Measurements from ENCODE around the gene NMNAT1.
"Not testable (repeated sequence)": the region's sequence is repeated elsewhere in the genome, so short reads cannot be mapped to it uniquely, and the experiment has no call there.

Gene NMNAT1

DNA sequence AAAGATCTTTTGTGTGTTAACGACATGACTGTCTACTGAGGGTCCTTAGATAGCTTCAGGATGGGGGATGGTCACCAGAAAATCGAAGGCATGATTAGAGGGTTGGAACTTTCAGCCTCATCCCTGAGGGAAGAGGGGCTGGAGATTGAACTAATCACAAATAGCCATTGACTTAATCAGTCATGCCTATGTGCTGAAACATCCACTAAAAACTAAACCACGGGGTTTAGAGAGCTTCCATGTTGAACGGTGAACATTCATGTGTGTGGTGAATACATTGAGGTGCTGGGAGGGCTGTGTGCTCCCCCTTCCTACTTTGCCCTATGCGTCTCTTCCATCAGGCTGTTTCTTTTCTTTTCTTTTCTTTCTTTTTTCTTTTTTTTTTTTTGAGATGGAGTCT is 70.7 kb downstream of the NMNAT1 start:
- DNase-seq (ENCODE audit: low read depth) = no peak
- H3K4me3 ChIP-seq (ENCODE audit: low read length) = no peak overlapping the region
- no peak for TF ChIP-seq CTCF (IDR thresholded peaks at IDR 0.05; ENCODE audit: insufficient read depth, low read depth, low read length, missing control alignments)

- TF ChIP-seq CTCF (IDR thresholded peaks at IDR 0.05; ENCODE audit: insufficient read depth, low read depth, low read length, missing control alignments) = no peak
- DNase-seq (ENCODE audit: low read depth) = no peak
- H3K4me3 ChIP-seq (ENCODE audit: low read length) = no peak overlapping the region
Observed at GRCh38 chr1:10019561-10019960, 76.3 kb downstream of the NMNAT1 start.

DNA sequence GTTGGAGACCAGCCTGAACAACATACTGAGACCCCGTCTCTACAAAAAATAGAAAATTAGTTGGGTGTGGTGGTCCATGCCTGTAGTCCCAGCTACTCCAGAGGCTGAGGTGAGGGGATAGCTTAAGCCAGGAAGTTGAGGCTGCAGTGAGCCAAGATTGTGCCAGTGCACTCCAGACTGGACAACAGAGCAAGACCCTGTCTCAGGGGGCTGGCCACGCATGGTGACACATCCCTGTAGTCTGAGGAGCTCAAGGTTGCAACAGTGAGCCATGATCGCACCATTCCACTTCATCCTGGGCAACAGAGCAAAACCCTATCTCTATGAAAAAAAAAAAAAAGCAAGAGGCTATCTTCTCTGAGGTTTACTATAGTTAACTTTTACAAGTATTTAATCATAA is 76.8 kb downstream of the NMNAT1 start:
- no peak overlapping the region for H3K4me3 ChIP-seq (ENCODE audit: low read length)
- DNase-seq (ENCODE audit: low read depth) = no peak
- TF ChIP-seq CTCF (IDR thresholded peaks at IDR 0.05; ENCODE audit: insufficient read depth, low read depth, low read length, missing control alignments) = no peak

DNA sequence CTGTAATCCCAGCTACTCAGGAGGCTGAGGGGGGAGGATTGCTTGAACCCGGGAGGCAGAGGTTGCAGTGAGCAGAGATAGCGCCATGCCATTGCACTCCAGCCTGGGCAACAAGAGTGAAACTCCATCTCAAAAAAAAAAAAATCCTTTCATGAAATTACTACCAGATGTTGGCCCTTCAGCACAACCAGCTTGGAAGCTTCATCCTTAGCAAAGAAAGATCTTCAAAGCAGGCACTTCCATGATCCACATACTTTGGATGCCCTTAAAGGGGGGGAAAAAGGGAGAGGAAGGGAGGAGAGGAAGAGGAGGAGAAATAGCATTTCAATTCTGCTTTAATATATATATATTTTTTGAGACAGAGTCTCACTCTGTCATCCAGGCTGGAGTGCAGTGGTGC is 77.4 kb downstream of the NMNAT1 start:
- DNase-seq (ENCODE audit: low read depth); H3K4me3 ChIP-seq (ENCODE audit: low read length): not testable (repeated sequence)

DNA sequence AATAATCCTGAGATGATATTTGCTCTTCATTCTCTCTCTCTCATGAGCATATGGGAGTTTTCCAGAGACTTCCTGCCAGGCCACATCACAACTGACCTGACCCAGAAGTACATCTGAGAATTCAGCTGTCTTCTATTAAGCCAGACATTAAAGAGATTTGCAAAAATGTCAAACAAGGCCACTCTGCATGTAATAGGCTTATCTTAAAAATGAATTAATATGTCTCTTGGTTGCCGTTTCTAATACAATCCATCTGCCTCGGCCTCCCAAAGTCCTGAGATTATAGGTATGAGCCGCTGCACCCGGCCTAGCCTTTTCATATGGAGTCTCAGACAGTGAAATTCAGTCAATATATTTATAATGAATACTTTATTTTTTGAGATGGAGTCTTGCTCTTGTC is 78.7 kb downstream of the NMNAT1 start:
- DNase-seq (ENCODE audit: low read depth); H3K4me3 ChIP-seq (ENCODE audit: low read length): not testable (repeated sequence)

GRCh38 chr1:10022656-10023055 is 79.4 kb downstream of the NMNAT1 start:
- no peak overlapping the region for H3K4me3 ChIP-seq (ENCODE audit: low read length)
- TF ChIP-seq CTCF (IDR thresholded peaks at IDR 0.05; ENCODE audit: insufficient read depth, low read depth, low read length, missing control alignments) = no peak
- DNase-seq (ENCODE audit: low read depth) = no peak

DNA sequence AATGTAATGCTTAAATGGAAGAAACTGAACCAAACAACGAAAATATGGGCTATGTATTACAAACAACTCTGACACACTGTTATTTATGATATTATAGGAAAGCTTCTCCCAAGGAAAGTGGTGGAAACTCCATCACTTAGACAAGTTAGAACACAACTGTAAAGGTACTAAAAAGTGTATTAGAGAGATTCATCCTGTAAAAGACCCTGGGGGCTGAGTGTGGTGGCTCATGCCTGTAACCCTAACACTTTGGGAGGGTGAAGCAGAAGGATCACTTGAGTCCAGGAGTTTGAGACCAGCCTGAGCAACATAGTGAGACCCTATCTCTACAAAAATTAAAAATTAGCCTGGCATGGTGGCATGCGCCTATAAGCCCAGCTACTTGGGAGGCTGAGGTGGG is 82.1 kb downstream of the NMNAT1 start:
- TF ChIP-seq CTCF (IDR thresholded peaks at IDR 0.05; ENCODE audit: insufficient read depth, low read depth, low read length, missing control alignments) = no peak
- H3K4me3 ChIP-seq (ENCODE audit: low read length) = no peak overlapping the region
- DNase-seq (ENCODE audit: low read depth) = no peak

GRCh38 chr1:10027027-10027426 is 83.8 kb downstream of the NMNAT1 start:
- DNase-seq (ENCODE audit: low read depth) = no peak

GRCh38 chr1:10028956-10029500 is 85.8 kb downstream of the NMNAT1 start:
- not testable (repeated sequence) for DNase-seq (ENCODE audit: low read depth); H3K4me3 ChIP-seq (ENCODE audit: low read length)

More at GRCh38 chr1:10027027-10027426, 83.8 kb downstream of the NMNAT1 start:
- no peak overlapping the region for H3K4me3 ChIP-seq (ENCODE audit: low read length)
- no peak for TF ChIP-seq CTCF (IDR thresholded peaks at IDR 0.05; ENCODE audit: insufficient read depth, low read depth, low read length, missing control alignments)
